Measurements from ENCODE around the gene UPK3A.

DNA sequence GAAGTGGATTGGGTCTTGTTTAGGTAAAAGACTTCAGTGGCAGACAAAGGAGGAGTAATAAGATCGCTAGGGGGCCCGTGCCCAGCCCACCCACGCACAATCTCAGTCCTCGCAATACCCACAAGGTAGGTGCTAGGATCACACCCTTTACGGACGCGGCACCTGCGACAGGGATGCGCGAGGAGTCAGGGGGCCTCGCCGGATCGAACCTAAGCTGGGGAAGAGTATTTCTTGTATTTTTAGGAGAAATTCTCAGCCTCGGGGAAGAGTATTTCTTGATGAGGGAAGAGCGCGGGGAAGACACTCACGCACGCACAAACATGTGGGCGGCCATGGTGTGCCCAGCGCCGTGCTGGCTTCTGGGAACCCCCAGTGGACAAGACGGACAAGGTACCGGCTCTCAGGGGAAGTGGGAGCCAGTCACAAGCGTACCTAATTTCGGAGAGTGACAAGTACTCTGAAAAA lies 24.2 kb downstream of the UPK3A start:
- TF ChIP-seq, protein P1, sequence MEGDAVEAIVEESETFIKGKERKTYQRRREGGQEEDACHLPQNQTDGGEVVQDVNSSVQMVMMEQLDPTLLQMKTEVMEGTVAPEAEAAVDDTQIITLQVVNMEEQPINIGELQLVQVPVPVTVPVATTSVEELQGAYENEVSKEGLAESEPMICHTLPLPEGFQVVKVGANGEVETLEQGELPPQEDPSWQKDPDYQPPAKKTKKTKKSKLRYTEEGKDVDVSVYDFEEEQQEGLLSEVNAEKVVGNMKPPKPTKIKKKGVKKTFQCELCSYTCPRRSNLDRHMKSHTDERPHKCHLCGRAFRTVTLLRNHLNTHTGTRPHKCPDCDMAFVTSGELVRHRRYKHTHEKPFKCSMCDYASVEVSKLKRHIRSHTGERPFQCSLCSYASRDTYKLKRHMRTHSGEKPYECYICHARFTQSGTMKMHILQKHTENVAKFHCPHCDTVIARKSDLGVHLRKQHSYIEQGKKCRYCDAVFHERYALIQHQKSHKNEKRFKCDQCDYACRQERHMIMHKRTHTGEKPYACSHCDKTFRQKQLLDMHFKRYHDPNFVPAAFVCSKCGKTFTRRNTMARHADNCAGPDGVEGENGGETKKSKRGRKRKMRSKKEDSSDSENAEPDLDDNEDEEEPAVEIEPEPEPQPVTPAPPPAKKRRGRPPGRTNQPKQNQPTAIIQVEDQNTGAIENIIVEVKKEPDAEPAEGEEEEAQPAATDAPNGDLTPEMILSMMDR (IDR thresholded peaks at IDR 0.05; ENCODE audit: insufficient read depth, low read depth, low read length), result no peak
- no peak for TF ChIP-seq EZH2 (IDR thresholded peaks at IDR 0.05; ENCODE audit: insufficient read depth, low read length)
